H1 (cell line): ENCODE measurements around the gene RARB. TPM values are rescaled to one million over a fixed set of nuclear protein-coding genes. Genes with fewer than 3 reads are reported as not detected.

Experiments
- CTCF ChIA-PET: fragments of 300-600 bp; sonication (Branson Sonifier 250); formaldehyde crosslinking; loops from one replicate; lab custom pipeline; 2021; ENCODE audit not compliant: partially characterized antibody; lab: Charles Lee
- POLR2A ChIA-PET: fragments of 300-600 bp; sonication (Branson Sonifier 250); formaldehyde crosslinking; loops from one replicate; lab custom pipeline; 2021; ENCODE audit warnings: inconsistent platforms; ENCODE audit not compliant: partially characterized antibody; lab: Charles Lee
- DNase-seq, 2 experiments: peaks; one replicate each; pipeline versions ENCODE4 v3.0.0 to v3.0.0-alpha.2; 2010 to 2022; ENCODE audit warnings: low spot score in 2 of 2, low read depth in 1 of 2, mixed read lengths in 1 of 2
- FAIRE-seq: peaks from 2 replicates; lab custom pipeline; 2011; peaks lifted over from hg19 to GRCh38; lab: Jason Lieb, UNC
- H2AFZ ChIP-seq: 2 replicates; pipeline ENCODE4 v1.8.1; 2012; ENCODE audit warnings: low read length, inconsistent platforms
- H2AK5ac ChIP-seq: 2 replicates; pipeline ENCODE4 v1.6.1; 2013; ENCODE audit warnings: low read depth, low read length
- H2BK120ac ChIP-seq: replicated peaks from 2 replicates; pipeline ENCODE3; 2013; ENCODE audit warnings: low read depth, low read length, inconsistent platforms
- H2BK12ac ChIP-seq: 2 replicates; pipeline ENCODE4 v1.6.1; 2013; ENCODE audit warnings: low read depth, low read length
- H2BK15ac ChIP-seq: 2 replicates; pipeline ENCODE4 v1.6.1; 2013; ENCODE audit warnings: low read length
- H2BK20ac ChIP-seq: 2 replicates; pipeline ENCODE4 v1.6.1; 2013; ENCODE audit warnings: low read length
- H2BK5ac ChIP-seq: 2 replicates; pipeline ENCODE4 v1.6.1; 2013; ENCODE audit warnings: low read depth, low read length
- H3K14ac ChIP-seq: 2 replicates; pipeline ENCODE4 v1.6.1; 2013; ENCODE audit warnings: inconsistent platforms; ENCODE audit not compliant: insufficient read length
- H3K18ac ChIP-seq: 2 replicates; pipeline ENCODE4 v1.6.1; 2013; ENCODE audit warnings: low read length; ENCODE audit errors: extremely low read depth
- H3K23ac ChIP-seq: 2 replicates; pipeline ENCODE4 v1.6.1; 2013; ENCODE audit warnings: inconsistent platforms; ENCODE audit not compliant: insufficient read length
- H3K23me2 ChIP-seq: 2 replicates; pipeline ENCODE4 v1.6.1; 2013; ENCODE audit warnings: low read depth, low read length
- H3K27ac ChIP-seq: 2 replicates; pipeline ENCODE4 v1.6.1; 2011; ENCODE audit warnings: low read depth, low read length, inconsistent platforms
- H3K27me3 ChIP-seq, 4 experiments: replicated peaks in 1 of 4; 1 replicate in 1 of 4; 2 replicates in 3 of 4; pipeline versions ENCODE4 v1.6.1 to v1.8.1; 2011 to 2013; ENCODE audit warnings: low read length in 3 of 4, mild to moderate bottlenecking in 3 of 4, inconsistent platforms in 2 of 4, mixed read lengths in 2 of 4, moderate library complexity in 1 of 4; ENCODE audit not compliant: control insufficient read depth in 3 of 4, insufficient read depth in 3 of 4; ENCODE audit errors: extremely low read depth in 1 of 4
- H3K36me3 ChIP-seq, 4 experiments: 2 replicates each; pipeline versions ENCODE4 v1.6.1 to v1.8.1; 2011 to 2013; ENCODE audit warnings: mild to moderate bottlenecking in 4 of 4, low read length in 3 of 4, moderate library complexity in 2 of 4, control low read depth in 1 of 4, inconsistent platforms in 1 of 4; ENCODE audit not compliant: insufficient read depth in 4 of 4, control insufficient read depth in 2 of 4
- H3K4ac ChIP-seq: replicated peaks from 2 replicates; pipeline ENCODE3; 2013; ENCODE audit warnings: low read length, low read depth, mixed read lengths, inconsistent platforms; ENCODE audit not compliant: insufficient read length
- H3K4me1 ChIP-seq, 4 experiments: replicated peaks in 1 of 4; 1 replicate in 1 of 4; 2 replicates in 3 of 4; pipeline versions ENCODE4 v1.6.1 to v1.8.1; 2011 to 2013; ENCODE audit warnings: low read length in 3 of 4, inconsistent platforms in 2 of 4, mixed read lengths in 1 of 4; ENCODE audit not compliant: insufficient read depth in 4 of 4, control insufficient read depth in 3 of 4
- H3K4me2 ChIP-seq, 2 experiments: 2 replicates each; pipeline versions ENCODE4 v1.6.1 to v1.8.1; 2011 to 2013; ENCODE audit warnings: low read depth in 2 of 2, low read length in 2 of 2, control low read depth in 1 of 2, inconsistent platforms in 1 of 2, mild to moderate bottlenecking in 1 of 2; ENCODE audit not compliant: insufficient read depth in 1 of 2
- H3K4me3 ChIP-seq, 4 experiments: fragments of 200-600, 300-600 bp in 1 of 4; sonication (generic), shearing (Covaris generic), sonication (Bioruptor Twin) in 1 of 4; 2 replicates each; pipeline versions ENCODE4 v1.5.1 to v1.8.1; 2011 to 2016; ENCODE audit warnings: low read length in 4 of 4, low read depth in 3 of 4, control low read depth in 2 of 4, inconsistent platforms in 2 of 4, mild to moderate bottlenecking in 2 of 4, mixed read lengths in 1 of 4, moderate library complexity in 1 of 4; ENCODE audit not compliant: insufficient read depth in 2 of 4; ENCODE audit errors: extremely low read depth in 1 of 4
- H3K56ac ChIP-seq: replicated peaks from 2 replicates; pipeline ENCODE3; 2013; ENCODE audit warnings: low read depth, mild to moderate bottlenecking, mixed read lengths, low read length, inconsistent platforms; ENCODE audit not compliant: insufficient read length
- H3K79me1 ChIP-seq: 2 replicates; pipeline ENCODE4 v1.6.1; 2013; ENCODE audit warnings: low read depth, low read length, control low read depth
- H3K79me2 ChIP-seq, 2 experiments: 2 replicates each; pipeline versions ENCODE4 v1.6.1 to v1.8.1; 2012 to 2013; ENCODE audit warnings: low read length in 2 of 2, mild to moderate bottlenecking in 2 of 2, inconsistent platforms in 1 of 2; ENCODE audit not compliant: insufficient read depth in 2 of 2, control insufficient read depth in 1 of 2
- H3K9ac ChIP-seq, 4 experiments: replicated peaks in 1 of 4; 1 replicate in 1 of 4; 2 replicates in 3 of 4; pipeline versions ENCODE4 v1.6.1 to v1.8.1; 2011 to 2013; ENCODE audit warnings: low read depth in 3 of 4, low read length in 3 of 4, control low read depth in 2 of 4, mild to moderate bottlenecking in 2 of 4, moderate library complexity in 2 of 4, inconsistent platforms in 1 of 4; ENCODE audit errors: extremely low read depth in 1 of 4
- H3K9me3 ChIP-seq, 2 experiments: 2 replicates each; pipeline versions ENCODE4 v1.6.1 to v1.8.1; 2012 to 2013; ENCODE audit warnings: mild to moderate bottlenecking in 2 of 2, moderate library complexity in 2 of 2, control low read depth in 1 of 2, inconsistent platforms in 1 of 2, low read depth in 1 of 2, low read length in 1 of 2, mixed read lengths in 1 of 2; ENCODE audit not compliant: insufficient read depth in 2 of 2
- H4K20me1 ChIP-seq, 2 experiments: replicated peaks in 1 of 2; 2 replicates each; pipeline versions ENCODE3 to v1.8.1; 2011 to 2013; ENCODE audit warnings: inconsistent platforms in 2 of 2, low read length in 2 of 2, mild to moderate bottlenecking in 1 of 2; ENCODE audit not compliant: insufficient read depth in 2 of 2, control insufficient read depth in 1 of 2
- H4K5ac ChIP-seq: 2 replicates; pipeline ENCODE4 v1.6.1; 2013; ENCODE audit warnings: low read length, low read depth, mixed read lengths, inconsistent platforms; ENCODE audit not compliant: insufficient read length
- H4K8ac ChIP-seq: 2 replicates; pipeline ENCODE4 v1.8.0; 2013; ENCODE audit warnings: mild to moderate bottlenecking, moderate library complexity, low read length, inconsistent platforms; ENCODE audit not compliant: insufficient read depth; ENCODE audit errors: extremely low read depth
- H4K91ac ChIP-seq: replicated peaks from 2 replicates; pipeline ENCODE3; 2013; ENCODE audit warnings: low read length, mixed read lengths, inconsistent platforms; ENCODE audit not compliant: insufficient read length
- KDM1A ChIP-seq: fragments of 200-600, 300-600 bp; sonication (generic); IDR thresholded peaks from 2 replicates; pipeline ENCODE4 v1.7.1; 2016; ENCODE audit warnings: mild to moderate bottlenecking, low read length, borderline replicate concordance
- RAD21 ChIP-seq, 2 experiments: IDR thresholded peaks in 1 of 2; conservative IDR thresholded peaks in 1 of 2; 2 replicates each; pipeline ENCODE4 v1.6.1; 2011; ENCODE audit warnings: low read depth in 2 of 2, low read length in 2 of 2, improper control_type of control experiment in 1 of 2, inconsistent platforms in 1 of 2, mild to moderate bottlenecking in 1 of 2, moderate library complexity in 1 of 2
- WGBS, 2 experiments: shearing (Covaris generic) in 1 of 2; methylation state at CpG; one replicate each; pipeline versions ENCODE4 v1.1.6 to v1.1.7; 2013 to 2015; ENCODE audit warnings: low lambda C conversion rate in 2 of 2, mixed read lengths in 2 of 2, inconsistent platforms in 1 of 2, low coverage in 1 of 2, missing lambda C conversion rate in 1 of 2; ENCODE audit not compliant: insufficient replicate concordance in 2 of 2, insufficient coverage in 1 of 2, insufficient read length in 1 of 2; ENCODE audit errors: extremely low coverage in 1 of 2, missing lambda C conversion rate in 1 of 2; 5-methylcytosine and 5-hydroxymethylcytosine counted together
- polyA plus RNA-seq, 7 experiments: library from polyadenylated mRNA; depleted of rRNA in 3 of 7; stranded (reverse) in 5 of 7; unstranded in 2 of 7; fragments of >200 nt in 5 of 7; fragments of 200-250 nt in 2 of 7; gene quantifications; 1 replicate in 5 of 7; 2 replicates in 1 of 7; 4 replicates in 1 of 7; pipeline versions ENCODE4 v1.2.1 to v1.2.3, GENCODE V29; 2011 to 2013; ENCODE audit warnings: missing spikeins in 2 of 7, mixed read lengths in 2 of 7
- total RNA-seq: library from RNA; stranded (reverse); fragmentation: NEBNext Ultra II Directional; extraction: Animal tissue kit (Norgen Biotek cat#: 25700); gene quantifications from 2 replicates; pipeline ENCODE4 v1.2.1, GENCODE V29; 2021

The RARB gene
- total and polyA plus RNA-seq, 2 of the 8 experiments (the other 6 are each of a cell fraction or from before 2014, with no cell fraction given), result 0.15 to 0.22 TPM

- no peaks in the 10 kb centered on the region for H3K79me2 ChIP-seq
- no peak overlapping the region for H2BK120ac ChIP-seq
- H3K27me3 ChIP-seq, result no peaks in the 10 kb centered on the region
- no peak overlapping the region for H3K56ac ChIP-seq
- no peaks in the 10 kb centered on the region for H4K20me1 ChIP-seq
- H3K4ac ChIP-seq, result no peak overlapping the region
- H3K23me2 ChIP-seq, result no peaks in the 10 kb centered on the region
- ChIA-PET CTCF (interaction anchor here (0.6 to 7.0 kb wide), 5 partner anchors 11 to 530 kb away, joined by 3 to 44 read pairs (median 4); no protein-coding TSS in a partner anchor), POLR2A (no interaction called here)
- no peak overlapping the region for H2AFZ ChIP-seq
- FAIRE-seq (no peak), DNase-seq (no peak)
- no peak overlapping the region for H3K4me2 ChIP-seq
- H3K9me3 ChIP-seq, result no peaks in the 10 kb centered on the region
- no peak overlapping the region for H3K27ac ChIP-seq
- H3K4me3 ChIP-seq, result no peak overlapping the region
- no peak overlapping the region for H4K8ac ChIP-seq
- no peak overlapping the region for H2BK20ac ChIP-seq
- no peak overlapping the region for H3K14ac ChIP-seq
- H3K79me1 ChIP-seq, result no peaks in the 10 kb centered on the region
- H3K36me3 ChIP-seq, result no peaks in the 10 kb centered on the region
- no peak overlapping the region for H2BK15ac ChIP-seq
- H4K91ac ChIP-seq, result no peak overlapping the region
- no peak overlapping the region for H2BK12ac ChIP-seq
- H3K18ac ChIP-seq, result no peak overlapping the region
- H2AK5ac ChIP-seq, result no peak overlapping the region
- H2BK5ac ChIP-seq, result no peak overlapping the region
- 84% methylated on average over 8 of the region's 8 CpGs; no CpG with 5 or more reads in 1 of the 2 experiments for WGBS, 2 experiments
- H3K9ac ChIP-seq, result no peak overlapping the region
- no peaks in the 10 kb centered on the region for H3K4me1 ChIP-seq
- H3K23ac ChIP-seq, result no peak overlapping the region
- H4K5ac ChIP-seq, result no peak overlapping the region
- TF ChIP-seq KDM1A (no peak), RAD21 (IDR thresholded peaks at IDR 0.05 in 1 of 2, conservative IDR thresholded peaks at IDR 0.05 in 1 of 2; ENCODE audit: low read depth in 2 of 2, low read length in 2 of 2) (no peak)
Observed at GRCh38 chr3:25580534-25580933, 152.5 kb downstream of the RARB start.
